Panc1 (cell line): ENCODE data around the gene PTBP3. TPM values are rescaled to one million over a fixed set of nuclear protein-coding genes. Genes with fewer than 3 reads are reported as not detected.

Experiments
- ATAC-seq: fragments of 200-7000 bp; cut with Tn5 transposase; 2 replicates; pipeline ENCODE4 v1.9.1; 2020; ENCODE audit warnings: mild to moderate bottlenecking, moderate library complexity
- BruUV-seq: library from RNA; stranded (reverse); fragments of 400-500 nt; replicated peaks from 2 replicates; lab custom pipeline; 2021; lab: Mats Ljungman, UMichigan
- CTCF ChIA-PET: fragments of 300-600 bp; sonication (Branson Sonifier 250); formaldehyde crosslinking; loops from one replicate; lab custom pipeline; 2022; ENCODE audit warnings: antibody characterized with exemption; lab: Charles Lee
- POLR2A ChIA-PET: fragments of 300-600 bp; sonication (Branson Sonifier 250); formaldehyde crosslinking; loops from one replicate; lab custom pipeline; 2022; ENCODE audit warnings: antibody characterized with exemption; lab: Charles Lee
- DNase-seq: peaks from one replicate; pipeline ENCODE4 v3.0.0-alpha.2; 2010; ENCODE audit warnings: low read depth, low spot score
- H3K27ac ChIP-seq: 2 replicates; pipeline ENCODE4 v1.5.1; 2011; ENCODE audit warnings: mild to moderate bottlenecking, low read length, inconsistent platforms
- H3K27me3 ChIP-seq: fragments of 200-500 bp; sonication (Bioruptor generic); 2 replicates; pipeline ENCODE4 v1.6.0; 2014; ENCODE audit warnings: low read length, inconsistent platforms; ENCODE audit not compliant: control insufficient read depth, insufficient read depth
- H3K36me3 ChIP-seq: fragments of 200-500 bp; sonication (Bioruptor generic); 2 replicates; pipeline ENCODE4 v1.5.1; 2014; ENCODE audit warnings: inconsistent platforms, mild to moderate bottlenecking, low read length, moderate library complexity; ENCODE audit not compliant: control insufficient read depth, insufficient read depth
- H3K4me1 ChIP-seq: 2 replicates; pipeline ENCODE4 v1.5.1; 2011; ENCODE audit warnings: inconsistent platforms, mild to moderate bottlenecking, low read length, moderate library complexity; ENCODE audit not compliant: control insufficient read depth, insufficient read depth
- H3K4me3 ChIP-seq, 2 experiments: 2 replicates each; pipeline ENCODE4 v1.5.1; 2011 to 2012; ENCODE audit warnings: low read depth in 2 of 2, low read length in 2 of 2, mild to moderate bottlenecking in 2 of 2, inconsistent platforms in 1 of 2, moderate library complexity in 1 of 2
- H3K9me3 ChIP-seq: fragments of 200-500 bp; sonication (Bioruptor generic); 2 replicates; pipeline ENCODE4 v1.5.1; 2014; ENCODE audit warnings: low read depth, mild to moderate bottlenecking, inconsistent platforms, low read length, moderate library complexity; ENCODE audit not compliant: control insufficient read depth, insufficient read depth
- POLR2AphosphoS5 ChIP-seq: IDR thresholded peaks from 2 replicates; pipeline ENCODE4 v1.6.1; 2012; ENCODE audit warnings: mild to moderate bottlenecking, low read depth, low read length, moderate library complexity
- SIN3A ChIP-seq: IDR thresholded peaks from 2 replicates; pipeline ENCODE4 v1.6.1; 2012; ENCODE audit warnings: low read depth, mild to moderate bottlenecking, low read length, moderate library complexity, borderline replicate concordance; ENCODE audit not compliant: insufficient read depth
- TCF7L2 ChIP-seq: IDR thresholded peaks from 2 replicates; pipeline ENCODE4 v1.6.1; 2011; ENCODE audit warnings: mild to moderate bottlenecking, low read depth, low read length, inconsistent platforms
- in situ Hi-C: cut with HindIII; loops from 2 replicates; pipeline ENCODE4 v1.10.0; 2016; ENCODE audit warnings: low sequenced_read_pairs, low pct_unique_long_range_greater_than_20kb
- intact Hi-C: fragments of 100-400 bp; cut with micrococcal nuclease; formaldehyde crosslinking; loops from one replicate; pipeline ENCODE4 v1.10.0; 2022; ENCODE audit not compliant: unreplicated experiment
- total RNA-seq: library from RNA; stranded (reverse); gene quantifications from one replicate; pipeline ENCODE4 v1.2.1, GENCODE V29; 2021; ENCODE audit not compliant: unreplicated experiment
- TF ChIP-seq, protein P1 (sequence below): fragments of 450-650 bp; IDR thresholded peaks from 2 replicates; pipeline ENCODE4 v1.5.1; 2017; ENCODE audit warnings: mild to moderate bottlenecking
- TF ChIP-seq, protein P2 (sequence below), 2 experiments: IDR thresholded peaks; 2 replicates each; pipeline ENCODE4 v1.6.1; 2011 to 2012; ENCODE audit warnings: low read depth in 2 of 2, control low read depth in 1 of 2, low read length in 1 of 2, mild to moderate bottlenecking in 1 of 2, moderate library complexity in 1 of 2; ENCODE audit not compliant: insufficient read depth in 1 of 2

The PTBP3 gene
- total RNA-seq, 1 experiment from 2014 or later: 82.5 TPM

DNA sequence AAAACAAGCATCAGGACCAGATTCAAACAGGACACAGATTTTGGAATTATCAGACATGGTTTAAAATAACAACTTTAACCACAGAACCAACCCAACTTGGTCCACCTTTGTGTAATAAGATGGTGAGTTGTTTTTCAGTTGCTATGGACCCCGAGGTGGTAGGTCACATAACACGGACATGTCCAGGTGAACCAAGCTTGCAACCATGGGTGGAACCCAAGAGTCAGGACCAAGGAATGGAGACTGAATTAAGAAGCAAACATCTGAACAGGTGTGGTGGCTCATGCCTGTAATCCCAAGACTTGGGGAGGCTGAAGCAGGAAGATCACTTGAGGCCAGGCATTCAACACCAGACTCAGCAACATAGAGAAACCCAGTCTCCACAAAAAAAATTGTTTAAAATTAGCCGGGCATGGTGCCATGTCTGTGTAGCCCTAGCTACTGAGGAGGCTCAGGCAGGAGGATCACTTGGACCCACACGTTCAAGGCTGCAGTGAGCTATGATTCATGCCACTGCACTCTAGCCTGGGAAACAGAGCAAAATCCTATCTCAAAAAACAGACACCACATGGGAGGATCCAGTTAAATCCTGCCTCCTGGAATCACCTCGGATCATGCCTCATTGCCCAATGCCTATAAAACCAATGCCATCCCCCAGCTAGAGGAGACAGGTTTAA is 10.6 kb downstream of the PTBP3 start:
- ChIA-PET POLR2A (interaction anchor here (0.7 kb wide), 1 partner anchor 549 kb away, joined by 4 read pairs; no protein-coding TSS in a partner anchor), CTCF (no interaction called here)
- DNase-seq: no peak
- Histone ChIP-seq H3K27ac (no peak overlapping the region), H3K36me3 (no peaks in the 10 kb centered on the region), H3K27me3 (no peaks in the 10 kb centered on the region), H3K4me3 (no peak overlapping the region), H3K9me3 (no peaks in the 10 kb centered on the region), H3K4me1 (peaks cover 6% of the 10 kb centered on the region)
- no peak for ATAC-seq
- TF ChIP-seq, protein P1, sequence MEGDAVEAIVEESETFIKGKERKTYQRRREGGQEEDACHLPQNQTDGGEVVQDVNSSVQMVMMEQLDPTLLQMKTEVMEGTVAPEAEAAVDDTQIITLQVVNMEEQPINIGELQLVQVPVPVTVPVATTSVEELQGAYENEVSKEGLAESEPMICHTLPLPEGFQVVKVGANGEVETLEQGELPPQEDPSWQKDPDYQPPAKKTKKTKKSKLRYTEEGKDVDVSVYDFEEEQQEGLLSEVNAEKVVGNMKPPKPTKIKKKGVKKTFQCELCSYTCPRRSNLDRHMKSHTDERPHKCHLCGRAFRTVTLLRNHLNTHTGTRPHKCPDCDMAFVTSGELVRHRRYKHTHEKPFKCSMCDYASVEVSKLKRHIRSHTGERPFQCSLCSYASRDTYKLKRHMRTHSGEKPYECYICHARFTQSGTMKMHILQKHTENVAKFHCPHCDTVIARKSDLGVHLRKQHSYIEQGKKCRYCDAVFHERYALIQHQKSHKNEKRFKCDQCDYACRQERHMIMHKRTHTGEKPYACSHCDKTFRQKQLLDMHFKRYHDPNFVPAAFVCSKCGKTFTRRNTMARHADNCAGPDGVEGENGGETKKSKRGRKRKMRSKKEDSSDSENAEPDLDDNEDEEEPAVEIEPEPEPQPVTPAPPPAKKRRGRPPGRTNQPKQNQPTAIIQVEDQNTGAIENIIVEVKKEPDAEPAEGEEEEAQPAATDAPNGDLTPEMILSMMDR: no peak
- TF ChIP-seq TCF7L2 (no peak), POLR2AphosphoS5 (no peak), SIN3A (no peak)
- TF ChIP-seq, protein P2, sequence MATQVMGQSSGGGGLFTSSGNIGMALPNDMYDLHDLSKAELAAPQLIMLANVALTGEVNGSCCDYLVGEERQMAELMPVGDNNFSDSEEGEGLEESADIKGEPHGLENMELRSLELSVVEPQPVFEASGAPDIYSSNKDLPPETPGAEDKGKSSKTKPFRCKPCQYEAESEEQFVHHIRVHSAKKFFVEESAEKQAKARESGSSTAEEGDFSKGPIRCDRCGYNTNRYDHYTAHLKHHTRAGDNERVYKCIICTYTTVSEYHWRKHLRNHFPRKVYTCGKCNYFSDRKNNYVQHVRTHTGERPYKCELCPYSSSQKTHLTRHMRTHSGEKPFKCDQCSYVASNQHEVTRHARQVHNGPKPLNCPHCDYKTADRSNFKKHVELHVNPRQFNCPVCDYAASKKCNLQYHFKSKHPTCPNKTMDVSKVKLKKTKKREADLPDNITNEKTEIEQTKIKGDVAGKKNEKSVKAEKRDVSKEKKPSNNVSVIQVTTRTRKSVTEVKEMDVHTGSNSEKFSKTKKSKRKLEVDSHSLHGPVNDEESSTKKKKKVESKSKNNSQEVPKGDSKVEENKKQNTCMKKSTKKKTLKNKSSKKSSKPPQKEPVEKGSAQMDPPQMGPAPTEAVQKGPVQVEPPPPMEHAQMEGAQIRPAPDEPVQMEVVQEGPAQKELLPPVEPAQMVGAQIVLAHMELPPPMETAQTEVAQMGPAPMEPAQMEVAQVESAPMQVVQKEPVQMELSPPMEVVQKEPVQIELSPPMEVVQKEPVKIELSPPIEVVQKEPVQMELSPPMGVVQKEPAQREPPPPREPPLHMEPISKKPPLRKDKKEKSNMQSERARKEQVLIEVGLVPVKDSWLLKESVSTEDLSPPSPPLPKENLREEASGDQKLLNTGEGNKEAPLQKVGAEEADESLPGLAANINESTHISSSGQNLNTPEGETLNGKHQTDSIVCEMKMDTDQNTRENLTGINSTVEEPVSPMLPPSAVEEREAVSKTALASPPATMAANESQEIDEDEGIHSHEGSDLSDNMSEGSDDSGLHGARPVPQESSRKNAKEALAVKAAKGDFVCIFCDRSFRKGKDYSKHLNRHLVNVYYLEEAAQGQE (IDR thresholded peaks at IDR 0.05; ENCODE audit: insufficient read depth in 1 of 2, low read depth in 2 of 2, low read length in 1 of 2): no peak
- in situ Hi-C loops: no loop called here
- intact Hi-C loops: no loop called here
- no TSS peak for BruUV-seq

DNA sequence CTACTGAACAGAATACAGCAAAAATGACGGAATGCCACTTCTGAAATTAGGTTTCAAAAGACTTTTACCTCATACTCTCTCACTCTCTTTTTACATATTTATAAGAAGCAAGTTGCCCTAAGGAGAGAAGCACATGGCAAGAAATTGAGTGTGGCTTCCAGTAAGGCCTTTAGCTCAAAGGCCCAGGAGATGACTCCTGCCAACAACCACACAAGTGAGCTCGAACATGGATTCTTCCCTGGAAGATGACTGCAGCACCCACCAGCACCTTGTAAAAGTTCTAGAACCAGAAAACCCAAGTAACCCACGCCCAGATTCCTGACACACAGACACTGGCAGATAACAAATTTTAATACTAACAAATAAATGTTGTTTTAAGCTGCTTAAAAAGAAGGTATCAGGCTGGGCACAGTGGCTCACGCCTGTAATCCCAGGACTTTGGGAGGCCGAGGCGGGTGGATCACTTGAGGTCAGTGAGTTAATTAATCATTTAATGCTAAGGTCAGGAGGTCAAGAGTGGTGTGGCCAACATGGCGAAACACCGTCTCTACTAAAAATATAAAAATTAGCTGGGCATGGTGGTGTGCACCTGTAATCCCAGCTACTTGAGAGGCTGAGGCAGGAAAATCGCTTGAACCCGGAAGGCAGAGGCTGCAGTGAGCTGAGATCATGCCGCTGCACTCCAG is 17.0 kb downstream of the PTBP3 start:
- DNase-seq (no peak), ATAC-seq (no peak)
- no TSS peak for BruUV-seq
- no peaks in the 10 kb centered on the region for H3K4me1 ChIP-seq
- TF ChIP-seq POLR2AphosphoS5 (no peak), SIN3A (no peak)
- TF ChIP-seq, protein P1: no peak
- CTCF ChIA-PET: interaction anchor here (0.6 kb wide), 1 partner anchor 20 kb away, joined by 3 read pairs; no protein-coding TSS in a partner anchor
- in situ Hi-C loops (no loop called here), intact Hi-C loops (no loop called here)
- no peaks in the 10 kb centered on the region for H3K9me3 ChIP-seq
- POLR2A ChIA-PET: no interaction called here
- no peak overlapping the region for H3K27ac ChIP-seq
- no peaks in the 10 kb centered on the region for H3K36me3 ChIP-seq
- no peaks in the 10 kb centered on the region for H3K27me3 ChIP-seq
- no peak overlapping the region for H3K4me3 ChIP-seq
